GM12864 (cell line): ENCODE data around the gene AHDC1.

Experiments used
- DNase-seq: peaks from one replicate; pipeline ENCODE4 v3.0.0-alpha.2; 2011; ENCODE audit warnings: low read depth
- H3K4me3 ChIP-seq: 2 replicates; pipeline ENCODE4 v1.5.1; 2011; ENCODE audit warnings: mild to moderate bottlenecking, low read depth, low read length, control low read depth
- TF ChIP-seq, protein P1 (sequence below): IDR thresholded peaks from 2 replicates; pipeline ENCODE4 v1.5.1; 2011; ENCODE audit warnings: low read depth, mild to moderate bottlenecking, moderate library complexity, low read length, control low read depth, inconsistent platforms; ENCODE audit errors: missing control alignments

The AHDC1 gene

DNA sequence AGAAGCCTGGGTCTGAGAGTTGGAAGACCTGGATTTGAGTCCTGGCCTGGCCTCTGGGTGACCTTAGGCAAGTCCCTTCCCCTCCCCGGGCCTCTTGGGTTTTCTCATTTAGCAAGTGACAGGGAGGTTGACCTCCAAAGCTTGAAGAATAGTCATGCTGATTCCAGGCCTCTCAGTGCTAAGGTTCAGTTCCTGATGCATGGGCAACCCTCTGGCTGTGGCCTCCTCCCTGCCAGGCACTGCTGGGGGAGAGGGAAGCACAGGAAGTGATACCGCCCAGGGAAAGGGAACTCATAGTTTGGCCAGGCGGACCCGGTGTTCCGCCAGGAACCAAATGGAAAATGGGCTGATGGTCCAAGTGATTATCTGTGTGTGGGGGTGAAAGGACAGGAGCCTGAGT lies 90.4 kb downstream of the AHDC1 start:
- DNase-seq, result no peak
- TF ChIP-seq, protein P1, sequence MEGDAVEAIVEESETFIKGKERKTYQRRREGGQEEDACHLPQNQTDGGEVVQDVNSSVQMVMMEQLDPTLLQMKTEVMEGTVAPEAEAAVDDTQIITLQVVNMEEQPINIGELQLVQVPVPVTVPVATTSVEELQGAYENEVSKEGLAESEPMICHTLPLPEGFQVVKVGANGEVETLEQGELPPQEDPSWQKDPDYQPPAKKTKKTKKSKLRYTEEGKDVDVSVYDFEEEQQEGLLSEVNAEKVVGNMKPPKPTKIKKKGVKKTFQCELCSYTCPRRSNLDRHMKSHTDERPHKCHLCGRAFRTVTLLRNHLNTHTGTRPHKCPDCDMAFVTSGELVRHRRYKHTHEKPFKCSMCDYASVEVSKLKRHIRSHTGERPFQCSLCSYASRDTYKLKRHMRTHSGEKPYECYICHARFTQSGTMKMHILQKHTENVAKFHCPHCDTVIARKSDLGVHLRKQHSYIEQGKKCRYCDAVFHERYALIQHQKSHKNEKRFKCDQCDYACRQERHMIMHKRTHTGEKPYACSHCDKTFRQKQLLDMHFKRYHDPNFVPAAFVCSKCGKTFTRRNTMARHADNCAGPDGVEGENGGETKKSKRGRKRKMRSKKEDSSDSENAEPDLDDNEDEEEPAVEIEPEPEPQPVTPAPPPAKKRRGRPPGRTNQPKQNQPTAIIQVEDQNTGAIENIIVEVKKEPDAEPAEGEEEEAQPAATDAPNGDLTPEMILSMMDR, result no peak
- H3K4me3 ChIP-seq, result no peak overlapping the region

DNA sequence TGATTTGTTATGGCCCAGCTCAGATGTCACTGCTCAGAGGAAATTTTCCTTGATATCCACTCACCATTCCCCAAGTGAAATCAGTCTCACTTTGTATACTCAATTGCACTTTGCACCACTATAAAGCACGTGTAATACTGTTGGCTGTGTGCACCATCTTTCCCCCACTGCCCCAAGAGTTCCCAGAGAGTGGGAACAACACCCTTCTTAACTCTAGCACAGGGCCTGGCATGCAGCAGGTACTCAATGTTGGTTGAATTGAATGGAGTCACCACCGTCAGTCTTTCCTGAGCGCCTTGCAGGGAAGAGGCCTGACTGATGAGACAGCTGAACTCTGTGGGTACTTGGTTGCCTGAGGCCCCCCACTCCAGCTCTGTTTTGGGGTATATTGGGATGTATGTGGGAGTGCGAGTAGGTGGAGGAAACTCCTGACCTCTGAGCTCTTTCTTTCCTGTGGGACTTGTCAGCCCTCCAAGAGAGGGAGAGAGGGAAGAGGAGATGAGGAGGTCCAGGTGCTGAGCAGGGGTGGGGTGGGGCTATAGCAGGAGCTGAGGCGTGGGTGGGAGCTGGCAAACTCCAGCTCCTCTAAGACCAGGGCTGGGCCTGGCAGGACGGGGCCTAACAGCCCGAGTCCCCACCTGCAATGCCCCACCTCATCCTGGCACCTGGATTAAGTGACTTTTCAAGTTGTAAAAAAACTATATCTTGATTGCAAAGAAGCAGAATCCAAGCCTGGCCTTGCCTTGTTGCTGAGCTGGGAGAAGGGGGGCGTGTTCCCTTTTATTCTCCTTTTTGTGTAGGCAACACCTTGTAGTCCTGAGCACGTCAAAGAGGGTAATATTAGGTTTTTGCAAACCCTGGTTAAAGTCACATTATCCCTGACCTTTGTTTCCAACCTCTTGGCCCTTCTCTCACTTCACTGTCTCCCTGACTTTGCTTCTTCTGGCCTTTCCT lies 94.5 kb downstream of the AHDC1 start:
- TF ChIP-seq, protein P1, result no peak
- H3K4me3 ChIP-seq, result no peak overlapping the region
- no peak for DNase-seq

DNA sequence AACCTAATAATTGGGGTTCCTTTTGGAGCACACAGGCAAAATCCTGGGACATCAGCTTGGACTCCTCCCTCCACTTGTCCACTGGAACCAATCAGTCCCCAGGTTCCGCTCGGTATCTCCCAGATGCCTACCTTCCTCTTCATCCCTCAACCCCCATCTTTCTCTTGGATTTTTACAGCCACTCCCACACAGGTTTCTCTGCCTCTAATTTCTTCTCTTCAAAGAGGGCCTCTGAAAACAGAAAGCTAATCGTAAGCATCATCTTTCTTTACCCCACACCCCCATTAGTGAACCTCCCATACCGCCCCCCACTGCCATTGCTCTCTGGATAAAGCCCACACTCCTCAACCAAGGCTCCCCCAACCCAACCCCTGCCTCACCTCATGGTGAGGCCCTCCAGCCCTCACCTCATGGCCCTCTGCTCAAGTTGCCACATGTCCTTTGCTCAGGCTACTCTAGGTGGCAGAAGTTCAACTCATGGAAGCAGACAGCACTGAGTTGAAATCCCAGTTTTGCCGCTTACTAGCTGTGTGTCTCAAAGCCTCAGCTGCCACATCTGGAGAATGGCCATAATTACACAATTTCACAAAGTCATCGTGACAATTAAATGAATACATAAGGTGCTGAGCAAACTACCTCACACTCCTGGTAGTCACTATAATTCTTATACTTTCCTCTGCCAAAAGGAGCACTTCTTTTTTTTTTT lies 95.8 kb downstream of the AHDC1 start:
- TF ChIP-seq, protein P1, result peak; percentile 9
- DNase-seq, result no peak
- no peak overlapping the region for H3K4me3 ChIP-seq

DNA sequence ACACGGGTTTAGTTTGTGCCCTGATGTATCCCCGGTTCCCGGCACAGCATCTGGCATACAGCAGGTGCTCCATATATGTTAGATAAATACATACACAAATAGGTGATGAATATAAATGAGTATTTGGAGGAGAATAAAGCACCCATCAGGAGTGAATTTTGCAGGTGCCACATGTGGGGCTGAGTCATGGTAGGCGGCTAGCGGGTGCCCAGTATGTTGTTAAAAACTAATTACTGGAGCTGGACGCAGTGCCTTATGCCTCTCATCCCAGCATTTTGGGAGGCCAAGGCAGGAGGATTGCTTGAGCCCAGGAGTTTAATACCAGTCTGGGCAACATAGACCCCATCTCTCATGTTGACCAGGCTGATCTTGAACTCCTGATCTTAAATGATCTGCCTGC lies 97.2 kb downstream of the AHDC1 start:
- no peak overlapping the region for H3K4me3 ChIP-seq
- TF ChIP-seq, protein P1, result no peak
- DNase-seq, result no peak

DNA sequence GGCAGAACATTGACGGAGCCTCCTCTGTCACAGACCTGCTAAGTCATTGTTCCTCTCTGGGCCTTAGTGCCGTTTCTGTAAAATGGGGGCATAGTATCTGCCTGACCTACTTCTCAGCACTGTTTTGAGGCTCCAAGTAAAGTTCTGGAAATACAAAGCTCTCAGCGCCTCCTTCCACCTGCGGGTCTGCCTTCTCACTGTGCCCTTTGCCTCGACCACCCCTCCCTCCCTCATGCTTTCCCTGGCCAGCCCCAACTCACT lies 98.6 kb downstream of the AHDC1 start:
- no peak for DNase-seq
- H3K4me3 ChIP-seq, result no peak overlapping the region
- TF ChIP-seq, protein P1, result no peak

DNA sequence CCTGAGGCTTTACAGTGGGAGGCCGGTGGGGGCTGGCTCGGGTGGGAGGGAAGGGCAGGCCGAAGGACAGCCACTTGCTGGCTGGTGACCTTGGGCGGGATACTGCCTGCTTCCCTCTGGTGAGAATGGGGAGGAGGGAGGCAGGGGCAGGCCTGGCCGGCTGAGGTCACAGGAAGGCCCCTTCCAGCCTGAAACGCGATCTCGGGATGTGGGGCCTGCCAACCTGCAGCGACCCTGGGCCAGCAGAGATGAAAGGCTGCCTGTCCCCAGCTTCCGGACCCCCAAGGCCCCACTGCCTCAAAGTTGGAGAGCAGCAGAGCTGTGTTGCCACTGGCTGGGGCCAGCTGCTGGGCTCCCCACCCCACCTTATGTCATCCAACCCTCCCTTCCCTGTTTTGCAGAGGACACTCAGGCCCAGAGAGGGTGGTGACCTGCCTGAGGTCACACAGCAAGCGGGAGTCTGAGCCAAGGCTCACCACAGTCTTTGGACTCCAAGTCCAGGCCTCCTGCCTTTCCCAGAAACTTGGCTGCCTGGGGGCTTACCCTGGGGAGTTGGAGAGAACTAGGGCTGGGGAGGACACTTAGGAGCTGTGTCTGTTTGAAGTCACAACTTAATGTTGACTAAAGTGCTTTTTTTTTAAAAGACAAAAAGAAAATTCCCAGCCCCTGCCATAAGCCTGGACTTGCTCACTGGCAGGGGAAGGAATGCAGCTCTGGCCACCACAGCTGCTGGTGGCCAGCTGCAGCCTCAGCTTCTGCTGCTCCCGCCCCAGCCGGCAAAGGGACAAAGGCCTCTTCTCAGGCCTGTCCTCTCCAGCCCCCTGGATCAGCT lies 99.1 kb downstream of the AHDC1 start:
- no peak for DNase-seq
- TF ChIP-seq, protein P1, result no peak
- no peak overlapping the region for H3K4me3 ChIP-seq
